CD4-positive, alpha-beta T cell treated with Interleukin-15 for 4 hours (primary cell): ENCODE results near the gene TMEM106C.
"Not testable (repeated sequence)": the region's sequence is repeated elsewhere in the genome, so short reads cannot be mapped to it uniquely, and the experiment has no call there.

Experiments
- DNase-seq: peaks from one replicate; pipeline ENCODE4 v3.0.0-alpha.2; 2020; ENCODE audit warnings: low spot score

The TMEM106C gene

GRCh38 chr12:47949441-47950341, 13.7 kb upstream of the TMEM106C start:
- peak; percentile 36 for DNase-seq

- DNase-seq = no peak
Measured at GRCh38 chr12:47950856-47951468, 12.4 kb upstream of the TMEM106C start.

GRCh38 chr12:47954058-47954457, 9.3 kb upstream of the TMEM106C start:
- DNase-seq = no peak

- no peak for DNase-seq
Measured at GRCh38 chr12:47954467-47955045, 8.8 kb upstream of the TMEM106C start.

- no peak for DNase-seq
Measured at GRCh38 chr12:47955059-47955458, 8.3 kb upstream of the TMEM106C start.

- not testable (repeated sequence) for DNase-seq
Measured at GRCh38 chr12:47957671-47958070, 5.7 kb upstream of the TMEM106C start.

- DNase-seq = no peak
Measured at GRCh38 chr12:47962198-47962597, 1.2 kb upstream of the TMEM106C start.

GRCh38 chr12:47964106-47964728, 821 bp downstream of the TMEM106C start:
- no peak for DNase-seq

- no peak for DNase-seq
Measured at GRCh38 chr12:47965581-47965980, 2.2 kb downstream of the TMEM106C start.

- no peak for DNase-seq
Measured at GRCh38 chr12:47967461-47968321, 4.3 kb downstream of the TMEM106C start.

GRCh38 chr12:47969845-47970244, 6.4 kb downstream of the TMEM106C start:
- DNase-seq = no peak

GRCh38 chr12:47970843-47971242, 7.4 kb downstream of the TMEM106C start:
- DNase-seq = no peak

- DNase-seq = no peak
Measured at GRCh38 chr12:47972895-47973294, 9.5 kb downstream of the TMEM106C start.

GRCh38 chr12:47973870-47974269, 10.5 kb downstream of the TMEM106C start:
- no peak for DNase-seq

GRCh38 chr12:47975036-47975620, 11.7 kb downstream of the TMEM106C start:
- DNase-seq = no peak

GRCh38 chr12:47975816-47976215, 12.4 kb downstream of the TMEM106C start:
- DNase-seq = no peak

- no peak for DNase-seq
Measured at GRCh38 chr12:47977046-47977771, 13.8 kb downstream of the TMEM106C start.

GRCh38 chr12:47977772-47978597, 14.6 kb downstream of the TMEM106C start:
- DNase-seq = no peak

- DNase-seq = no peak
Measured at GRCh38 chr12:47978598-47978873, 15.1 kb downstream of the TMEM106C start.

- DNase-seq = no peak
Measured at GRCh38 chr12:47979166-47979565, 15.8 kb downstream of the TMEM106C start.
